HG03378 (cell line): ENCODE data around the gene FBXO28.
A peak's percentile ranks its signal among the peaks of the same experiment; 100 is the strongest.
"Not testable (repeated sequence)": the region's sequence is repeated elsewhere in the genome, so short reads cannot be mapped to it uniquely, and the experiment has no call there.

Experiments
- ATAC-seq: cut with Tn5 transposase; IDR thresholded peaks from one replicate; pipeline ENCODE4 v1.9.1; 2021; ENCODE audit warnings: mild to moderate bottlenecking, moderate library complexity; ENCODE audit not compliant: unreplicated experiment

The FBXO28 gene, protein sequence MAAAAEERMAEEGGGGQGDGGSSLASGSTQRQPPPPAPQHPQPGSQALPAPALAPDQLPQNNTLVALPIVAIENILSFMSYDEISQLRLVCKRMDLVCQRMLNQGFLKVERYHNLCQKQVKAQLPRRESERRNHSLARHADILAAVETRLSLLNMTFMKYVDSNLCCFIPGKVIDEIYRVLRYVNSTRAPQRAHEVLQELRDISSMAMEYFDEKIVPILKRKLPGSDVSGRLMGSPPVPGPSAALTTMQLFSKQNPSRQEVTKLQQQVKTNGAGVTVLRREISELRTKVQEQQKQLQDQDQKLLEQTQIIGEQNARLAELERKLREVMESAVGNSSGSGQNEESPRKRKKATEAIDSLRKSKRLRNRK

GRCh38 chr1:224113918-224114786, at the start of gene FBXO28:
FBXO28 (plus strand) TSS chr1:224114111; CDS start chr1:224114130, 19 bp downstream.
- ATAC-seq: peak; percentile 93

- ATAC-seq: no peak
These were observed 49.8 kb upstream of the FBXO28 start for GRCh38 chr1:224064150-224064549.

DNA sequence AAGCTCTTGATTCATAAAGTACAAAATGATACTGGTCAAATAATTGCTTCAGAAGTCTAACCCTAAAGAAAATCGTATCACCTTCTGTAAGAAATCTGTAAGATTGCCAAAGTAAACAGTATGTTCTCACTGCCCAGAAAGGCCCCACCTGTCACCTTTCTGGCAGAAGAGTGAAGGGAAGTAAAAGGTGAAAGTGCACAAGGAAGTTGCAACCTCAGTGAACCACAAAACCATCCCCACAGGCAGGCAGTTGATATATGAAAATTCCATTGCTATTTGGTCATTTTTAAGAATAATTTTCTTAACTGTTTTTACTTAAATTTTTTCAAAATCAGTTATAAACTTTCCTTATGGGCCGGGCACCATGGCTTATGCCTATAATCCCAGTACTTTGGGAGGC, 48.5 kb upstream of the FBXO28 start:
- ATAC-seq: no peak

DNA sequence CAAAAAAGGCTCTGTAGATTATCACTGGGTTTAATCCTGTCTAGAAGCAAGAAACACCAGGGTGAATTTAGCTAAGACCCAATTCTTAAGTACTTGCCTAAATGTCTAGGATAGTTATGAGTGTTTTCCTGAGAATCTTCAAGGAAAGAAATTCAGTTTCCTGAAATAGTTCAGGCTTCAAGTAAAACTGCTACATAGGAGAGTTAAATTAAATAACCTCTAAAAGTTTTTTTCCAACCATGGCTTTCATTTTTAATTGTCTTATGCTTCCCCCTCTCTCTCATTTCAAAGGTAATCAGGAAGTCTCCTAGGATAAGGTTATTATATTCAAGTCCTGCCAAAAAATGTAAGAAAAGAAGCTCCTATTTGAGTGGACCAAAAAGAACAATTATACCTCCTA, 46.7 kb upstream of the FBXO28 start:
- ATAC-seq: no peak

DNA sequence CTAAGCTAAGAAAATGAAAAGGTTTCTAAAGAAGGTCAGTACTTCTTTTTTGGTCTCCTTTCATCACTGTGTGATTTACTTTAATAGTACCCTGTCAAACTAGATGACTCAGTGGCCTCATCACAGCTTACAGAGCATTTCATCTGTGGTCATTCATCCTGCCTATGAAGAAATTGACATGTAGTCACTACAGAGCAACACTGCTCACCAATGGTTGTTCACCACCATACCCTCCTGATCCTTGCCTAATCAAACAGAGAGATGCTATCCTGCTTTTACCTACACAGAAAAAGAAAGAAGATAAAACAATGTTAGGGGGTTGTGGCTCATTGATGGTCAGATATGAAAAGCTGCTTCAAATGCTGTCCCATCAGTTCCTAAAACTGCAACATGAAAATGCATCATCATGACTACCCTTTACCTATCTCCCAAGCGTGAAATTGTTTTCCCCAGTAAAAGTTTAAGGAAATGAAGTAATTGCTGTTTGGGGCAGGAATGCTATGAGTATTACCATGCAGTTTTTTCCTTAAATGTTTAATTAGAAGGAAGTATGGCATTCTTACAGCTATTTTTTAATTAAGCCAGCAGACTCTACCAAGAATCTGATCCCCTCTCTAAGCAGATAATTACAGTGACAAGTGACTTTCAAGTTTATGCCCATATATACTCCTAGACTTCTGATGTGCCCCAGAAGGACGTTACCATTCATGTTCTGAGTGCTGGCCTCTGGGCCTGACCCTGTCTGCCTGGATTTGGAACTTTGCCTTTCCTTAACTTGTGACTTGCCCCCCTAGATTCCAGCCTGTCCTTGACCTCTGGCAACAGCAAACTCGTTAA, 46.1 kb upstream of the FBXO28 start:
- no peak for ATAC-seq

- no peak for ATAC-seq
These were observed 45.3 kb upstream of the FBXO28 start for GRCh38 chr1:224068458-224069072.

DNA sequence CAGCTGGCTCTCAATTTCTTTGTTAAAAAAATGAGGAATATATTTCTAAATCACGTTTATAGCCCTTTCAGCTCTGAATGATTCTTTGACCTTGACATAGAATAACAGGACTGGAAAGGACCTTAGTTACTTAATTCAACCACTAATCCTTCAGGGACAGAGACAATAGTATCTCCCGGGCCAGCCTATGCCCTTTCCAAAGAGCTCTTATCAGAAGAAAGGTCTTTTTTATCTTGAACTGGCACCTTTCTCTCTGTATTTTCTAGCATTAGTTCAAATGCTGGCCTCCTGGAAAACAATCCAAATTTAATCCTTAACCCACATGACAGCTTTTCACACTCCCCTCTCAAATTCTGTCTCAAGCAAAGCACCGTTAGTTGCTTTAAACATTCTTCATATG, 44.8 kb upstream of the FBXO28 start:
- no peak for ATAC-seq

- no peak for ATAC-seq
These were observed 43.4 kb upstream of the FBXO28 start for GRCh38 chr1:224070521-224070920.

- no peak for ATAC-seq
These were observed 37.5 kb upstream of the FBXO28 start for GRCh38 chr1:224076407-224076806.

- not testable (repeated sequence) for ATAC-seq
These were observed 34.3 kb upstream of the FBXO28 start for GRCh38 chr1:224079644-224080043.

GRCh38 chr1:224080115-224080774, 33.7 kb upstream of the FBXO28 start:
- no peak for ATAC-seq

GRCh38 chr1:224081604-224082003, 32.3 kb upstream of the FBXO28 start:
- no peak for ATAC-seq

DNA sequence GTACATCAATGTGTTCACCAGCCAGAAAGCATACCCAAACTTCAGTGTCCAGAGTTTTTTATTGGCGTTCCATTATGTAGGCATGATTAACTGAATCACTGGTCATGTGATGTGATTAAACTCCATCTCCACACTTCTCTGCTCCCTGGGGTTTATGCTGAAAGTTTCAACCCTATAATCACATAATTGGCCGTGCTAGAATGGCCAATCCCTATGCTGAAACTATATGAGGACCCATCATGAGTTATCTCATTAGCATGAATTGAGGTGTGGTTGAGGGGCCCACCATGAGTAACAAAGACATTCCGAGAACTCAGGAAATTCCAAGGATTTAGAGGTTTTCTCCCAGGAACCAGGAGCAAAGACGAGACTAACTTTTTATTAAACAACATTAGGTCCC, 31.8 kb upstream of the FBXO28 start:
- no peak for ATAC-seq

- ATAC-seq: no peak
These were observed 29.0 kb upstream of the FBXO28 start for GRCh38 chr1:224084867-224085266.

DNA sequence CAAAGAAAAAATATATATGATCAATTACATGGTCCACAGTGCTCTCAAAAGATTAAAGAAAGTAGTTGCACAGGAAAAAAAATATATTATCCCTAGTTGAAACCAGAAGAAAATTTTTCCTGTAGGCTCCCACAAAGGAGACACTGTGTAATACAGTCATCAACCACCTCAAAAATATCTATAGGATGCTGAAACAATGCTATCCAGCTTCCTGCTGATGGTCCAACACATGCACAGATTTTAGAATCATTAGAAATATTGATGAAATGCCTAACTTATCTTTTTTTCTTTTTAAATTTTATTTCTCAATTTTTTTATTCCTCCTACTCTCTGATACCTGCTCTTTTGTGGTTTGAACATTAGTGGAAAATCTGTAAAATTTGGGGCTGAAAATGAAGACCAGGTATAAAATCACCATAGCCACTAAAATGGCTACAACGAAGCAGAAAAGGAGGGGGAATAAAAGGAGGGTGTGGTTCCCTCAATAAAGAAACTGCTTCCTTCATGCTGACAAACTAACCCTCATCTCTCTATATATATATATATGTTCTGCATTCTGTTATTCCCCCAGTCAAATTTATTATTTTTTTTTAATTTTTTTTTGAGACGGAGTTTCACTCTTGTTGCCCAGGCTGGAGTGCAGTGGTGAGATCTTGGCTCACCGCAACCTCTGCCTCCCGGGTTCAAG, 28.3 kb upstream of the FBXO28 start:
- no peak for ATAC-seq

- no peak for ATAC-seq
These were observed 26.6 kb upstream of the FBXO28 start for GRCh38 chr1:224087286-224087794.

GRCh38 chr1:224089583-224089982, 24.3 kb upstream of the FBXO28 start:
- no peak for ATAC-seq

- no peak for ATAC-seq
These were observed 23.8 kb upstream of the FBXO28 start for GRCh38 chr1:224090116-224090515.

DNA sequence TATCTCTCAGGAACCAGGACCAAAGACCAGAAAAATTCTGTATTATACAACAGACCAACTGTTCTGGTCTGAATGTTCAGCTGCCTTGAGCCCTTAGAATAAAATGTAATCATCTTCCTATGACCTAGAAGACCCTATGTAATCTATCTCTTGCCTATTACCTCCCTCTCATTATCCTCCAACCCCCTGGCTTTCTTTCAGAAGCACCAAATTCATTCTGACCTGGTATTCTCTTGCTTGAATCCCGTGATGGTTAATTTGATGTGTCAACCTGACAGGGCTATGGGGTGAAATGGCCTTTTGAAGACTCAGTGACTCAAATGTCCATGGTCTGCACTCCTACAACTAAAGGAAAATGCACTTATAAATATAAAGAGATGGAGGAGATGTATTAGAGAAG, 21.8 kb upstream of the FBXO28 start:
- no peak for ATAC-seq
